GM23338 (cell line): ENCODE results near the gene EPS8L1. TPM values are rescaled to one million over a fixed set of nuclear protein-coding genes. Genes with fewer than 3 reads are reported as not detected.

Experiments used
- ATAC-seq: fragments of 200-7000 bp; cut with Tn5 transposase; 3 replicates; pipeline ENCODE4 v1.9.1; 2020
- DNase-seq: peaks from one replicate; pipeline ENCODE4 v3.0.0-alpha.2; 2015; ENCODE audit warnings: low spot score
- H2AFZ ChIP-seq: fragments of 200-600 bp; sonication (generic); 2 replicates; pipeline ENCODE4 v1.8.0; 2016; ENCODE audit warnings: antibody characterized with exemption, mild to moderate bottlenecking, moderate library complexity
- H3F3A ChIP-seq: fragments of 200-600 bp; sonication (generic); replicated peaks from 2 replicates; pipeline ENCODE4 v1.8.0; 2017; ENCODE audit warnings: antibody characterized with exemption, mixed run types, low read depth
- H3K27ac ChIP-seq: fragments of 200-600 bp; sonication (generic); 2 replicates; pipeline ENCODE4 v1.6.1; 2016; ENCODE audit warnings: low read depth
- H3K27me3 ChIP-seq: fragments of 200-600 bp; sonication (generic); 2 replicates; pipeline ENCODE4 v1.8.0; 2016; ENCODE audit warnings: mild to moderate bottlenecking, mixed run types, moderate library complexity; ENCODE audit not compliant: insufficient read depth
- H3K36me3 ChIP-seq: fragments of 200-600 bp; sonication (generic); 2 replicates; pipeline ENCODE4 v1.8.0; 2016; ENCODE audit warnings: mild to moderate bottlenecking; ENCODE audit not compliant: insufficient read depth
- H3K4me1 ChIP-seq: fragments of 200-600 bp; sonication (generic); 2 replicates; pipeline ENCODE4 v1.8.0; 2016; ENCODE audit warnings: mild to moderate bottlenecking, moderate library complexity; ENCODE audit not compliant: insufficient read depth
- H3K4me2 ChIP-seq: fragments of 200-600 bp; sonication (generic); 2 replicates; pipeline ENCODE4 v1.7.1; 2017; ENCODE audit warnings: mixed run types
- H3K4me3 ChIP-seq: fragments of 200-600 bp; sonication (generic); 2 replicates; pipeline ENCODE4 v1.6.1; 2016; ENCODE audit warnings: mixed run types
- H3K79me2 ChIP-seq: fragments of 200-600 bp; sonication (generic); replicated peaks from 2 replicates; pipeline ENCODE4 v1.8.0; 2017; ENCODE audit warnings: mild to moderate bottlenecking; ENCODE audit not compliant: insufficient read depth
- H3K9me2 ChIP-seq: fragments of 200-600 bp; sonication (generic); 2 replicates; pipeline ENCODE4 v1.8.0; 2017; ENCODE audit not compliant: insufficient read depth
- H4K20me1 ChIP-seq: fragments of 200-600 bp; sonication (generic); replicated peaks from 2 replicates; pipeline ENCODE4 v1.8.0; 2017; ENCODE audit warnings: mild to moderate bottlenecking; ENCODE audit not compliant: insufficient read depth
- H3K27ac Mint-ChIP-seq: 2 replicates; pipeline ENCODE4 v1.8.0; 2020; ENCODE audit warnings: inconsistent platforms, mild to moderate bottlenecking, moderate library complexity, mixed read lengths
- H3K27me3 Mint-ChIP-seq: 3 replicates; pipeline ENCODE4 v1.8.0; 2022; ENCODE audit warnings: low read depth, mild to moderate bottlenecking, moderate library complexity, mixed read lengths, inconsistent platforms; ENCODE audit not compliant: insufficient read depth, poor library complexity
- H3K36me3 Mint-ChIP-seq: 3 replicates; pipeline ENCODE4 v1.8.0; 2021; ENCODE audit warnings: low read depth, mild to moderate bottlenecking, inconsistent platforms, moderate library complexity, mixed read lengths
- H3K4me1 Mint-ChIP-seq: 3 replicates; pipeline ENCODE4 v1.8.0; 2020; ENCODE audit warnings: mild to moderate bottlenecking, inconsistent platforms, mixed read lengths
- H3K4me3 Mint-ChIP-seq: 3 replicates; pipeline ENCODE4 v1.8.0; 2021; ENCODE audit warnings: moderate library complexity, mild to moderate bottlenecking, inconsistent platforms, mixed read lengths
- H3K9me3 Mint-ChIP-seq: 3 replicates; pipeline ENCODE4 v1.8.0; 2020; ENCODE audit warnings: moderate library complexity, mild to moderate bottlenecking, inconsistent platforms, mixed read lengths
- EZH2 ChIP-seq: fragments of 200-600 bp; sonication (generic); IDR thresholded peaks from one replicate; pipeline ENCODE4 v1.8.0; 2017; ENCODE audit warnings: antibody characterized with exemption, mild to moderate bottlenecking, low read depth; ENCODE audit not compliant: unreplicated experiment
- ZNF114 ChIP-seq: fragments of 250-450 bp; sonication (Bioruptor Pico); IDR thresholded peaks from 2 replicates; pipeline ENCODE4 v1.5.0; 2020; ENCODE audit warnings: mild to moderate bottlenecking, moderate library complexity
- ZNF462 ChIP-seq: fragments of 250-450 bp; sonication (Bioruptor Pico); IDR thresholded peaks from 2 replicates; pipeline ENCODE4 v1.5.0; 2020; ENCODE audit warnings: mild to moderate bottlenecking, moderate library complexity
- polyA plus RNA-seq: library from polyadenylated mRNA; unstranded; fragments of >200 nt; fragmentation: Nextera tagmentation; extraction: Ambion mirVana; gene quantifications from 2 replicates; pipeline ENCODE4 v1.2.1, GENCODE V29; 2016
- total RNA-seq: library from RNA; depleted of rRNA; stranded (reverse); fragments of >200 nt; shearing (Covaris generic); gene quantifications from 2 replicates; pipeline ENCODE4 v1.2.3, GENCODE V29; 2014
- TF ChIP-seq, protein P1 (sequence below): IDR thresholded peaks from one replicate; pipeline ENCODE4 v1.6.1; 2018; ENCODE audit warnings: antibody characterized with exemption; ENCODE audit not compliant: unreplicated experiment

Gene EPS8L1
- total and polyA plus RNA-seq, 2 experiments from 2014 or later: 47.5 to 51.2 TPM

GRCh38 chr19:55048446-55048845 is 27.2 kb upstream of the EPS8L1 start:
- Histone ChIP-seq H3K79me2 (no peaks in the 10 kb centered on the region), H4K20me1 (peaks cover 18% of the 10 kb centered on the region), H3K4me1 (no peaks in the 10 kb centered on the region), H3K36me3 (peaks cover 12% of the 10 kb centered on the region), H2AFZ (no peak overlapping the region), H3K4me2 (no peak overlapping the region), H3F3A (no peaks in the 10 kb centered on the region), H3K9me2 (no peaks in the 10 kb centered on the region), H3K27ac (no peak overlapping the region), H3K4me3 (no peak overlapping the region), H3K27me3 (no peaks in the 10 kb centered on the region)
- TF ChIP-seq, protein P1, sequence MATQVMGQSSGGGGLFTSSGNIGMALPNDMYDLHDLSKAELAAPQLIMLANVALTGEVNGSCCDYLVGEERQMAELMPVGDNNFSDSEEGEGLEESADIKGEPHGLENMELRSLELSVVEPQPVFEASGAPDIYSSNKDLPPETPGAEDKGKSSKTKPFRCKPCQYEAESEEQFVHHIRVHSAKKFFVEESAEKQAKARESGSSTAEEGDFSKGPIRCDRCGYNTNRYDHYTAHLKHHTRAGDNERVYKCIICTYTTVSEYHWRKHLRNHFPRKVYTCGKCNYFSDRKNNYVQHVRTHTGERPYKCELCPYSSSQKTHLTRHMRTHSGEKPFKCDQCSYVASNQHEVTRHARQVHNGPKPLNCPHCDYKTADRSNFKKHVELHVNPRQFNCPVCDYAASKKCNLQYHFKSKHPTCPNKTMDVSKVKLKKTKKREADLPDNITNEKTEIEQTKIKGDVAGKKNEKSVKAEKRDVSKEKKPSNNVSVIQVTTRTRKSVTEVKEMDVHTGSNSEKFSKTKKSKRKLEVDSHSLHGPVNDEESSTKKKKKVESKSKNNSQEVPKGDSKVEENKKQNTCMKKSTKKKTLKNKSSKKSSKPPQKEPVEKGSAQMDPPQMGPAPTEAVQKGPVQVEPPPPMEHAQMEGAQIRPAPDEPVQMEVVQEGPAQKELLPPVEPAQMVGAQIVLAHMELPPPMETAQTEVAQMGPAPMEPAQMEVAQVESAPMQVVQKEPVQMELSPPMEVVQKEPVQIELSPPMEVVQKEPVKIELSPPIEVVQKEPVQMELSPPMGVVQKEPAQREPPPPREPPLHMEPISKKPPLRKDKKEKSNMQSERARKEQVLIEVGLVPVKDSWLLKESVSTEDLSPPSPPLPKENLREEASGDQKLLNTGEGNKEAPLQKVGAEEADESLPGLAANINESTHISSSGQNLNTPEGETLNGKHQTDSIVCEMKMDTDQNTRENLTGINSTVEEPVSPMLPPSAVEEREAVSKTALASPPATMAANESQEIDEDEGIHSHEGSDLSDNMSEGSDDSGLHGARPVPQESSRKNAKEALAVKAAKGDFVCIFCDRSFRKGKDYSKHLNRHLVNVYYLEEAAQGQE: no peak
- no peak for TF ChIP-seq EZH2
- DNase-seq (no peak), ATAC-seq (no peak)
- H3K27me3 Mint-ChIP-seq: no peaks in the 10 kb centered on the region
- no peaks in the 10 kb centered on the region for H3K9me3 Mint-ChIP-seq
- H3K4me1 Mint-ChIP-seq: no peaks in the 10 kb centered on the region
- peaks cover 60% of the 10 kb centered on the region for H3K36me3 Mint-ChIP-seq
- no peak overlapping the region for H3K27ac Mint-ChIP-seq
- no peak overlapping the region for H3K4me3 Mint-ChIP-seq

GRCh38 chr19:55050749-55051532 is 24.7 kb upstream of the EPS8L1 start:
- Mint-ChIP-seq H3K4me1 (no peaks in the 10 kb centered on the region), H3K4me3 (no peak overlapping the region), H3K36me3 (peaks cover 67% of the 10 kb centered on the region), H3K27ac (no peak overlapping the region), H3K27me3 (no peaks in the 10 kb centered on the region), H3K9me3 (no peaks in the 10 kb centered on the region)
- Histone ChIP-seq H3K27ac (no peak overlapping the region), H4K20me1 (peaks cover 14% of the 10 kb centered on the region), H3K9me2 (no peaks in the 10 kb centered on the region), H2AFZ (no peak overlapping the region), H3K4me1 (no peaks in the 10 kb centered on the region), H3F3A (0 out of 2 replicates have a peak, but pooled peaks cover 3% of the 10 kb centered on the region), H3K36me3 (peaks cover 28% of the 10 kb centered on the region), H3K4me3 (no peak overlapping the region), H3K4me2 (no peak overlapping the region), H3K27me3 (no peaks in the 10 kb centered on the region), H3K79me2 (no peaks in the 10 kb centered on the region)
- DNase-seq (no peak), ATAC-seq (no peak)
- TF ChIP-seq, protein P1: no peak
- no peak for TF ChIP-seq ZNF114 (CRISPR knock-in tag)
- TF ChIP-seq ZNF462: no peak
